NCI-H748 (cell line): ENCODE results near the gene NEO1.

Source experiments
- DNase-seq: peaks from one replicate; lab custom pipeline; 2025; ENCODE audit not compliant: unreplicated experiment; lab: John Stamatoyannopoulos, UW

Gene NEO1

GRCh38 chr15:73183071-73183470 is 130.8 kb downstream of the NEO1 start:
- no peak for DNase-seq

GRCh38 chr15:73190189-73190601 is 137.9 kb downstream of the NEO1 start:
- DNase-seq = no peak

- DNase-seq = no peak
Observed at GRCh38 chr15:73195166-73195565, 142.9 kb downstream of the NEO1 start.

- no peak for DNase-seq
Observed at GRCh38 chr15:73196113-73196512, 143.8 kb downstream of the NEO1 start.

GRCh38 chr15:73200339-73200738 is 148.1 kb downstream of the NEO1 start:
- no peak for DNase-seq

- no peak for DNase-seq
Observed at GRCh38 chr15:73210630-73211029, 158.4 kb downstream of the NEO1 start.

- DNase-seq = no peak
Observed at GRCh38 chr15:73212424-73212823, 160.2 kb downstream of the NEO1 start.

GRCh38 chr15:73221450-73221849 is 169.2 kb downstream of the NEO1 start:
- peak; percentile 27 for DNase-seq

GRCh38 chr15:73225358-73226015 is 173.2 kb downstream of the NEO1 start:
- DNase-seq = no peak

- no peak for DNase-seq
Observed at GRCh38 chr15:73226093-73226814, 174.0 kb downstream of the NEO1 start.

- no peak for DNase-seq
Observed at GRCh38 chr15:73227433-73228056, 175.3 kb downstream of the NEO1 start.

GRCh38 chr15:73228128-73228646 is 175.9 kb downstream of the NEO1 start:
- DNase-seq = no peak

- no peak for DNase-seq
Observed at GRCh38 chr15:73231661-73232419, 179.6 kb downstream of the NEO1 start.

GRCh38 chr15:73232776-73233175 is 180.5 kb downstream of the NEO1 start:
- no peak for DNase-seq

GRCh38 chr15:73233623-73234022 is 181.4 kb downstream of the NEO1 start:
- DNase-seq = no peak

GRCh38 chr15:73237910-73238309 is 185.6 kb downstream of the NEO1 start:
- DNase-seq = no peak

GRCh38 chr15:73239564-73240215 is 187.4 kb downstream of the NEO1 start:
- peak; percentile 5 for DNase-seq

- DNase-seq = peak; percentile 54
Observed at GRCh38 chr15:73240866-73241499, 188.7 kb downstream of the NEO1 start.

- DNase-seq = peak; percentile 36
Observed at GRCh38 chr15:73244333-73244732, 192.1 kb downstream of the NEO1 start.

- no peak for DNase-seq
Observed at GRCh38 chr15:73246439-73246838, 194.2 kb downstream of the NEO1 start.
